ENCODE results near the gene STK32A.

GRCh38 chr5:147369742-147370374 is 135.0 kb downstream of the STK32A start:
- peak; percentile 56 to 83 (median 73) for TF ChIP-seq CTCF (IDR thresholded peaks at IDR 0.05)
- no peak for TF ChIP-seq POLR2A (IDR thresholded peaks at IDR 0.05)
